IPS DF 6.9 (cell line): ENCODE data around the gene KIRREL3.

ENCODE experiments used
- DNase-seq: peaks from one replicate; pipeline ENCODE4 v3.0.0-alpha.2; 2013; ENCODE audit warnings: low read depth, low spot score
- H3K27ac ChIP-seq: one replicate; pipeline ENCODE4 v1.5.1; 2013; ENCODE audit warnings: low read length, control low read depth
- H3K27me3 ChIP-seq: 2 replicates; pipeline ENCODE4 v1.6.1; 2013; ENCODE audit warnings: mild to moderate bottlenecking, low read length; ENCODE audit not compliant: control insufficient read depth, insufficient read depth
- H3K36me3 ChIP-seq: 2 replicates; pipeline ENCODE4 v1.6.1; 2013; ENCODE audit warnings: low read length; ENCODE audit not compliant: control insufficient read depth, insufficient read depth
- H3K4me1 ChIP-seq: 2 replicates; pipeline ENCODE4 v1.6.1; 2013; ENCODE audit warnings: low read length; ENCODE audit not compliant: control insufficient read depth, insufficient read depth
- H3K4me3 ChIP-seq: 2 replicates; pipeline ENCODE4 v1.5.1; 2013; ENCODE audit warnings: mild to moderate bottlenecking, low read length
- H3K9me3 ChIP-seq: 2 replicates; pipeline ENCODE4 v1.6.1; 2013; ENCODE audit warnings: low read length, inconsistent platforms; ENCODE audit not compliant: control insufficient read depth, insufficient read depth
- WGBS: extraction: QIAGEN DNeasy Blood & Tissue Kit; methylation state at CpG from one replicate; pipeline ENCODE4 v1.1.7; 2013; ENCODE audit warnings: mixed read lengths, missing lambda C conversion rate; ENCODE audit not compliant: insufficient read length, insufficient coverage; 5-methylcytosine and 5-hydroxymethylcytosine counted together

The KIRREL3 gene

GRCh38 chr11:126519764-126520734 is 480.5 kb downstream of the KIRREL3 start:
- Histone ChIP-seq H3K4me1 (no peaks in the 10 kb centered on the region), H3K27me3 (no peaks in the 10 kb centered on the region), H3K27ac (no peak overlapping the region), H3K9me3 (no peaks in the 10 kb centered on the region), H3K4me3 (no peak overlapping the region; the same call in 1 of the 2 replicates), H3K36me3 (no peaks in the 10 kb centered on the region)
- WGBS: no CpG with 5 or more reads among the region's 25 CpGs
- DNase-seq: no peak

GRCh38 chr11:126518972-126519690 is 481.4 kb downstream of the KIRREL3 start:
- Histone ChIP-seq H3K4me1 (no peaks in the 10 kb centered on the region), H3K4me3 (no peak overlapping the region), H3K27me3 (no peaks in the 10 kb centered on the region), H3K9me3 (no peaks in the 10 kb centered on the region), H3K36me3 (no peaks in the 10 kb centered on the region), H3K27ac (no peak overlapping the region)
- no peak for DNase-seq
- 100% methylated on average over 3 of the region's 11 CpGs for WGBS

- DNase-seq: no peak
- no CpG with 5 or more reads among the region's 20 CpGs for WGBS
- Histone ChIP-seq H3K27ac (no peak overlapping the region), H3K36me3 (no peaks in the 10 kb centered on the region), H3K4me3 (no peak overlapping the region), H3K27me3 (no peaks in the 10 kb centered on the region), H3K9me3 (no peaks in the 10 kb centered on the region), H3K4me1 (no peaks in the 10 kb centered on the region)
Measured at GRCh38 chr11:126518071-126518971, 482.2 kb downstream of the KIRREL3 start.

GRCh38 chr11:126515501-126515900 is 485.1 kb downstream of the KIRREL3 start:
- H3K9me3 ChIP-seq: no peaks in the 10 kb centered on the region
- no peaks in the 10 kb centered on the region for H3K27me3 ChIP-seq
- H3K4me1 ChIP-seq: no peaks in the 10 kb centered on the region
- WGBS: no CpG with 5 or more reads among the region's 5 CpGs
- H3K36me3 ChIP-seq: no peaks in the 10 kb centered on the region
- no peak overlapping the region for H3K4me3 ChIP-seq
- H3K27ac ChIP-seq: no peak overlapping the region
- DNase-seq: no peak

DNA sequence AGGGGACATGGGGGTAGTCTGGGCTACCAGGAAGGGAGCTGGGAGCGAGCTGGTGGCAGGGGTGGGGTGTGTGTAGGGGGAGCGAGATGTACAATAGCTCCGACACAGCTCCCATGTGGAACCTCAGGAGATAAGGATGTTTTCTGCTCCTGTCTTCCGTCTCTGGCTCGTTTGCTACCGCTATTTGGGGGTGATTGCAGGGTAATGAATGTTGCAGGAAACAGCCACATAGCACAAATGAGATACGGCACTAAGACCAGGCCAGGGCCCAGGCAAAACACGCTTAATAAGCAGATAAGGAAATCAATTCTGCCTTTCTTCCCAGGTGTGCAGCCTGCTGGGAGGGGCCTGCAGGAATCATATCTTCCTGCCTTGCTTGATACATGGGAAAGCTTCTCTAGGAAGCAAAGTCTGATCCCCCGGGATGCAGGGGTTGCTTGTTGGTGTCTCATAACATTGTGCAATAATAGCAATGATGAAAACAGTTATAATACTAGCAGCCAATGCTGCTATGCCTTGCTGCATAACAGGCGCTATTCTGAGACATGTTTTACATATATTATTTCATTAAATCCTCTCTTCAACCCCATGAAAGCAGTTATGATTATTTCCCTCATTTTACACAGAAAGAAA is 486.4 kb downstream of the KIRREL3 start:
- no CpG with 5 or more reads among the region's 10 CpGs for WGBS
- no peaks in the 10 kb centered on the region for H3K4me1 ChIP-seq
- H3K27me3 ChIP-seq: no peaks in the 10 kb centered on the region

DNA sequence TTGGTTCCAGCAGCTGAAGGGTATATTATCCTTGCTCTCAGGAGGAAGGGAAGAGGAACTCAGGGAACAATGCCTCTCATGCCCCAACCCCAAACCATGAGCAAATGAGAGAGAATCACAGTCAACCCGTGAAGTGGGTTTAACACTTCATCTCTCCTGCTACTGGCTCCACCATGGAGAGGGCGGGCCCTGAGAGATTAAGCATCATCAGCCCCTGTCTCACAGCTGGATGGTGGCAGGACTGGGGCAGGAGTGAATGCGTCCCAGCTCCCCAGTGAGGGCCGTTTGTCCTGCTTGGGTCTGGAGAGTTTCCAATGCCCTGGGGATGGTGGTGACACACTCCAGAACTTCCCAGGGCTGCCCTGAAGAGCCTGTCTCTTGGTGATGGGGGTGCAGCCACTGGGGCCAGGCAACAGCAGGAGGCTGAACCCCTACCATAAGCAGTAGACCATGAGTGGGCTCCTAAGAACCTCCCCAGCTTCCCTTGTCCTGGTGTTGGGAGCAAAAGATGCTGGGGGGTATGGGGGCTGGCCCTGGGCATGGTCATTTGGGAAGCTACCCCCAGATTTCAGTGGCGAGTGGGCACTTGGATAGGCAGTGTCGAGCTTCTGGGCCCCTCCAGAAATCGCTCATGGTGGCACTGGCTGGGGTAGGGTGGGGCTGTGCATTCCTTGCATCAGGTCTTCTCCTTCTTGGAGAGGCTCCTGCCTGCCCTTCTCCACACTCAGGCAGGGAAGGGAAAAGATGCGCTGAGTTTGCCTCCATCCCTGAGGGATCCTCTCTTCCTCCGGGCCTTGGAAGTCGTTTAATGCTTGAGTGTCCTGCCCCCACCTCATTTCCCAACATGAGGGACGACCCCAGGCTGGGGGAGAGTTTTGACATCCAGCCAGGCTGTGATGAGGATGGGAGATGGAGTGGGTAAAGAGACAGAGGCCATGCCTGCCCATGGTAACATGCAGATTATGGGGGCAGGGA is 487.5 kb downstream of the KIRREL3 start:
- Histone ChIP-seq H3K4me3 (no peak overlapping the region), H3K4me1 (no peaks in the 10 kb centered on the region), H3K36me3 (no peaks in the 10 kb centered on the region), H3K9me3 (no peaks in the 10 kb centered on the region), H3K27me3 (no peaks in the 10 kb centered on the region), H3K27ac (no peak overlapping the region)
- no CpG with 5 or more reads among the region's 11 CpGs for WGBS
- no peak for DNase-seq

More for the DNA sequence above, 486.4 kb downstream of the KIRREL3 start:
- Histone ChIP-seq H3K36me3 (no peaks in the 10 kb centered on the region), H3K9me3 (no peaks in the 10 kb centered on the region), H3K27ac (no peak overlapping the region), H3K4me3 (no peak overlapping the region)
- DNase-seq: no peak

DNA sequence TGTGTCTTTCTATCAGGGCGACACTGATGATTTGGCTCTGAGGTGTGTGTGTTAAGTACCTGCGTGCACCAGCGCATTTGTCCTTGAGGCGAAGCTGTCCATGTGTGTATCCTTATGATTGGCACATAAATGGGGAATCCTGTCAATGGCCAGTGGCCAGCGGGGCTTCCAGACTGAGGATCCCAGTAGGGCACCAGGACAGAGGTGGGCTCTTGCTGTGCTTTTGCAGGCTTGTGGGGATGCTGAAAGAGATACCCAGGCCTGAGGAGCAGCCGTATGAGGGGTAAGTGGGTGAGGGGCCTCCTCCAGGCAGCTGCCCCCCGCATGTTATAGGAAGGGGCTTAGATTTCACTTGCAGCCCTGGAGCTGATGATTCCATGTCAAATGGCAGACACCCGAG is 488.3 kb downstream of the KIRREL3 start:
- Histone ChIP-seq H3K9me3 (no peaks in the 10 kb centered on the region), H3K36me3 (no peaks in the 10 kb centered on the region), H3K4me1 (no peaks in the 10 kb centered on the region), H3K27ac (no peak overlapping the region), H3K4me3 (no peak overlapping the region), H3K27me3 (no peaks in the 10 kb centered on the region)
- no CpG with 5 or more reads among the region's 8 CpGs for WGBS
- no peak for DNase-seq

- no peaks in the 10 kb centered on the region for H3K27me3 ChIP-seq
- no CpG with 5 or more reads among the region's 14 CpGs for WGBS
Measured at GRCh38 chr11:126511475-126512115, 489.0 kb downstream of the KIRREL3 start.

More at GRCh38 chr11:126511475-126512115, 489.0 kb downstream of the KIRREL3 start:
- no peak for DNase-seq
- no peak overlapping the region for H3K4me3 ChIP-seq
- H3K9me3 ChIP-seq: no peaks in the 10 kb centered on the region
- no peaks in the 10 kb centered on the region for H3K4me1 ChIP-seq
- no peaks in the 10 kb centered on the region for H3K36me3 ChIP-seq
- H3K27ac ChIP-seq: no peak overlapping the region
